ENCODE data around the gene DHTKD1. TPM values are rescaled to one million over a fixed set of nuclear protein-coding genes. Genes with fewer than 3 reads are reported as not detected.

DHTKD1 gene
- total RNA-seq, 2 donors from 2014 or later = 33.4 to 59.2 TPM

- no peak overlapping the region for H3K27ac ChIP-seq
- no peak overlapping the region for H3K4me3 ChIP-seq
- peaks cover 0 to 3% of the 10 kb centered on the region in 2 donors for H3K36me3 ChIP-seq
- H3K27me3 ChIP-seq (replicated peaks; ENCODE audit: insufficient read depth) = no peaks in the 10 kb centered on the region
- no peaks in the 10 kb centered on the region for H3K9me3 ChIP-seq
- intact Hi-C loops (cut with DNase I) = no loop called here
- no peak for TF ChIP-seq POLR2A (IDR thresholded peaks at IDR 0.05)
- WGBS = 89% methylated on average over 6 of the region's 6 CpGs
- H3K4me1 ChIP-seq (replicated peaks) = no peaks in the 10 kb centered on the region
- DNase-seq (ENCODE audit: low spot score) = no peak
Observed at GRCh38 chr10:12154516-12154915, 85.8 kb downstream of the DHTKD1 start.

- H3K4me1 ChIP-seq (replicated peaks) = no peaks in the 10 kb centered on the region
- peaks cover 0 to 3% of the 10 kb centered on the region in 2 donors for H3K36me3 ChIP-seq
- DNase-seq (ENCODE audit: low spot score) = no peak
- 89% methylated on average over 14 of the region's 14 CpGs for WGBS
- no peaks in the 10 kb centered on the region for H3K9me3 ChIP-seq
- H3K27me3 ChIP-seq (replicated peaks; ENCODE audit: insufficient read depth) = no peaks in the 10 kb centered on the region
- H3K4me3 ChIP-seq = no peak overlapping the region
- H3K27ac ChIP-seq = no peak overlapping the region
- intact Hi-C loops (cut with DNase I) = no loop called here
- TF ChIP-seq POLR2A (IDR thresholded peaks at IDR 0.05) = no peak
- no peak for TF ChIP-seq POLR2AphosphoS5 (IDR thresholded peaks at IDR 0.05)
- TF ChIP-seq CTCF (IDR thresholded peaks at IDR 0.05) = no peak
Observed at GRCh38 chr10:12156367-12157123, 87.8 kb downstream of the DHTKD1 start.

- no peak for TF ChIP-seq POLR2A (IDR thresholded peaks at IDR 0.05)
- TF ChIP-seq CTCF (IDR thresholded peaks at IDR 0.05) = no peak
- TF ChIP-seq POLR2AphosphoS5 (IDR thresholded peaks at IDR 0.05) = no peak
- no peak for DNase-seq (ENCODE audit: low spot score)
- H3K4me3 ChIP-seq = no peak overlapping the region
- no peaks in the 10 kb centered on the region for H3K4me1 ChIP-seq (replicated peaks)
- no peaks in the 10 kb centered on the region for H3K27me3 ChIP-seq (replicated peaks; ENCODE audit: insufficient read depth)
- no peaks in the 10 kb centered on the region for H3K9me3 ChIP-seq
- H3K36me3 ChIP-seq = peaks cover 0 to 3% of the 10 kb centered on the region in 2 donors
- intact Hi-C loops (cut with DNase I) = no loop called here
- 97% methylated on average over 3 of the region's 3 CpGs for WGBS
- no peak overlapping the region for H3K27ac ChIP-seq
Observed at GRCh38 chr10:12158111-12158510, 89.4 kb downstream of the DHTKD1 start.

GRCh38 chr10:12160664-12161063 is 91.9 kb downstream of the DHTKD1 start:
- Histone ChIP-seq H3K36me3 (peaks cover 0 to 3% of the 10 kb centered on the region in 2 donors), H3K4me3 (no peak overlapping the region), H3K4me1 (replicated peaks) (no peaks in the 10 kb centered on the region), H3K9me3 (no peaks in the 10 kb centered on the region), H3K27me3 (replicated peaks; ENCODE audit: insufficient read depth) (no peaks in the 10 kb centered on the region), H3K27ac (no peak overlapping the region)
- 94% methylated on average over 5 of the region's 5 CpGs for WGBS
- intact Hi-C loops (cut with DNase I) = no loop called here
- no peak for DNase-seq (ENCODE audit: low spot score)
- TF ChIP-seq CTCF (IDR thresholded peaks at IDR 0.05) (no peak), POLR2A (IDR thresholded peaks at IDR 0.05) (no peak), POLR2AphosphoS5 (IDR thresholded peaks at IDR 0.05) (no peak)

GRCh38 chr10:12162927-12163326 is 94.2 kb downstream of the DHTKD1 start:
- Histone ChIP-seq H3K4me1 (replicated peaks) (no peaks in the 10 kb centered on the region), H3K9me3 (no peaks in the 10 kb centered on the region), H3K4me3 (no peak overlapping the region), H3K36me3 (no peaks in the 10 kb centered on the region), H3K27me3 (replicated peaks; ENCODE audit: insufficient read depth) (no peaks in the 10 kb centered on the region), H3K27ac (no peak overlapping the region)
- intact Hi-C loops (cut with DNase I) = no loop called here
- no peak for DNase-seq (ENCODE audit: low spot score)
- TF ChIP-seq POLR2A (IDR thresholded peaks at IDR 0.05) (no peak), CTCF (IDR thresholded peaks at IDR 0.05) (no peak), POLR2AphosphoS5 (IDR thresholded peaks at IDR 0.05) (no peak)
- 97% methylated on average over 6 of the region's 6 CpGs for WGBS
